VCaP (cell line): Measurements from ENCODE around the gene TRIM51.

Source experiments
- H3K27ac ChIP-seq: fragments of 450-650 bp; 2 replicates; pipeline ENCODE4 v1.5.1; 2017
- TF ChIP-seq, protein P1 (sequence below): fragments of 450-650 bp; conservative IDR thresholded peaks from 2 replicates; pipeline ENCODE4 v1.5.1; 2017; ENCODE audit warnings: mild to moderate bottlenecking, moderate library complexity

The TRIM51 gene

DNA sequence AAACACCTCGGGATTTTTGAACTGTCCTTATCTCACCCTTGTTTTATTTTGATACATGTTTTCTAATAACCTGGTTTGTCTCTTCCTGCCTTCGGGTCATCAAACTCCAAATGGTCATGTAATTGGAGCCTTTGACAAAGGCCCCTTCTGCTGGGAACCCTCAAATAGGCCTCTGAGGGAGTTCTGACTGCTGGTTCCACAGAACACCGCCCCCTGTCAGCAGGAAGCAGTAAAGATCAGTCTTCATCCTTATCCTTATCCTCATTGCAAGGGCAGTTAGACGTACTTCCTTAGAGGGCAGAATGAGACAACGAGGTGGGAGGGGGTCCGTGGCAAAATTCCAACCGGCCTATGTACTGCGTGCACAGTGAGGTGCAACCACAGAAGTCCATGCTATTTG lies 12.1 kb downstream of the TRIM51 start:
- TF ChIP-seq, protein P1, sequence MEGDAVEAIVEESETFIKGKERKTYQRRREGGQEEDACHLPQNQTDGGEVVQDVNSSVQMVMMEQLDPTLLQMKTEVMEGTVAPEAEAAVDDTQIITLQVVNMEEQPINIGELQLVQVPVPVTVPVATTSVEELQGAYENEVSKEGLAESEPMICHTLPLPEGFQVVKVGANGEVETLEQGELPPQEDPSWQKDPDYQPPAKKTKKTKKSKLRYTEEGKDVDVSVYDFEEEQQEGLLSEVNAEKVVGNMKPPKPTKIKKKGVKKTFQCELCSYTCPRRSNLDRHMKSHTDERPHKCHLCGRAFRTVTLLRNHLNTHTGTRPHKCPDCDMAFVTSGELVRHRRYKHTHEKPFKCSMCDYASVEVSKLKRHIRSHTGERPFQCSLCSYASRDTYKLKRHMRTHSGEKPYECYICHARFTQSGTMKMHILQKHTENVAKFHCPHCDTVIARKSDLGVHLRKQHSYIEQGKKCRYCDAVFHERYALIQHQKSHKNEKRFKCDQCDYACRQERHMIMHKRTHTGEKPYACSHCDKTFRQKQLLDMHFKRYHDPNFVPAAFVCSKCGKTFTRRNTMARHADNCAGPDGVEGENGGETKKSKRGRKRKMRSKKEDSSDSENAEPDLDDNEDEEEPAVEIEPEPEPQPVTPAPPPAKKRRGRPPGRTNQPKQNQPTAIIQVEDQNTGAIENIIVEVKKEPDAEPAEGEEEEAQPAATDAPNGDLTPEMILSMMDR = no peak
- H3K27ac ChIP-seq = no peak overlapping the region

DNA sequence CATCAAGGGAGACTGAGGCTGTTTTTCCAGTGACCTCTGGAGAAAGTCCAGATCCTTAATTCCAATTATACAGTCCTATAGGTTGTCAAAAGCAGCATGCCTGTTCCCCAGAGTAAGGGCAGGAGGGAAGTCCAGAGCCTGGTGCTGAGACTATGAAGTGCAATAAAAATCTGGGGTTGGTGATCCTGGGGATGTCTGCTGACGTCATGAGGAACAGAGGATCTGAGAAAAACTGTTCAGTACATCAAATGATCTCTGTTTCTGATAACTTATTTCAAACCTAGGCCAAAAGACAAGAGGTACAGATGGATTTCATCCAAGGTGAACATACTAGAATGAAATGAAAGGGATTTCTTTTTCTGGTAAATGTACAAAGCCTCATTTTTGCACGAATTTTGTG lies 19.2 kb downstream of the TRIM51 start:
- TF ChIP-seq, protein P1 = no peak
- no peak overlapping the region for H3K27ac ChIP-seq

DNA sequence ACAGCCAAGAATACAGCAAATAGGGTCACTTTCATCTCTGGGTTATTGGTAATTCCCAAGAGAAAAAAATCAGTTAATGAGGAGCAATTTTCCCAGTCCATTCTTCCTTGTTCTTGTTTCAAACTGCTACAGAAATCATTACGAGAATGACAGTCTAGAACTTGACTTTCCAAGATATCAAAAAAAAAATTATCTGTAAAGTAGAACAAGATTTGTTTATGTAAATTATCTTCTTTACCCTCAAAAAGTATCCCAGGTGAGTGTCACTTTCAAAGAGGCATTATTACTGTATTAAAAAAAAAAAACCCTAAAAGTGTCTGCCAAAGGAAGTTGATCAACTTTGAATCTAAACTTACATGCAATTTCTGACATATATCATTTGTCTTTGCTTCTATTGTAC lies 31.4 kb downstream of the TRIM51 start, which contains the start of gene OR5W2:
Gene OR5W2 (minus strand): TSS at position 101 of the 400 bp plus-strand sequence. CDS start 0 bp downstream, at position 101.
- TF ChIP-seq, protein P1 = no peak
- H3K27ac ChIP-seq = no peak within 1 kb of the TSS

DNA sequence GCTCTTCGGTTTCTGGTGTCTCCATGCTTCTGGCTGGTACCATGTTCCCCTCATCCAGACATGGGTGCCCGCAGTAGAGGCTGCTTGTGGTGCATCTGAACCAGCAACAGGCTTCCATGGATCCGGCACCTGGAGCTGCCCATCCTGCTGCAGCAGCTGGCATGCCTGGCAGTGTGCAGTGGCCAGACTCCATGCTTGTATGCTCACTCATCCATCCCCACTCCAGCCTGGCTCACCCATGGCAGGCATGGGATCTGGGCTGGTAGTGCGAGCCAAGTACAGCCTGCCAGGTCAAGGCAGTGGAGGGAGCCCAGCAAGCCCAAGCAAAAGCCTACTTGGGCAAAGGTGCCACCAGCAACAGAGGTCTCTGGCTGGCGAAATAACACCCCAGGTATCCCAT lies 37.4 kb downstream of the TRIM51 start:
- TF ChIP-seq, protein P1 = no peak
- no peak overlapping the region for H3K27ac ChIP-seq

DNA sequence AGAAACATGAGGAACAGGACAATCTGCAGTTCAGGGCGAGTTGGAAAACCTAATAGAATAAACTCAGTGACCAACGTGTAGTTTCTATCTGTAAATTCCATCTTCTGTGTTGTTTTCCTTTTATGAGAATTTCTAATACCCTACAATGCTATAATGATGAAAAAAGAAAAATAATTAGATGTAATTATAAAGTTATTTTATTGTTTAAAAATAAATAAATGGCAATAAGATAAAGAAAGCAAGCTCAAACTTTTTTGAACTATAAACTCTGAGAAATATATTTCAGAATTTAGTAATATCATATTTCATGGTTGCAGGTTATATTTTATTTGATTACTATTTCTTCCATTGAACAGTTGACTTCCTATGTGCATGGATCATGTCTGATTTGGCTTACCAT lies 53.2 kb downstream of the TRIM51 start, which contains the start of gene OR5I1:
Gene OR5I1 (minus strand): TSS at position 101 of the 400 bp plus-strand sequence. CDS start 0 bp downstream, at position 101.
- no peak within 1 kb of the TSS for H3K27ac ChIP-seq
- TF ChIP-seq, protein P1 = no peak
